H54 (cell line): ENCODE data around the gene GPC1.
"Not testable (repeated sequence)": the region's sequence is repeated elsewhere in the genome, so short reads cannot be mapped to it uniquely, and the experiment has no call there.

ENCODE experiments used
- DNase-seq: peaks from one replicate; pipeline ENCODE4 v3.0.0; 2011; ENCODE audit warnings: low spot score, mixed read lengths; ENCODE audit not compliant: insufficient read length
- FAIRE-seq: peaks from 3 replicates; lab custom pipeline; 2011; peaks lifted over from hg19 to GRCh38; lab: Jason Lieb, UNC
- POLR2A ChIP-seq: IDR thresholded peaks from 2 replicates; pipeline ENCODE4 v1.6.1; 2011; ENCODE audit warnings: low read depth, mild to moderate bottlenecking, low read length

The GPC1 gene

GRCh38 chr2:240491483-240491882 lies 56.0 kb downstream of the GPC1 start:
- no peak for FAIRE-seq
- TF ChIP-seq POLR2A, result no peak
- no peak for DNase-seq

- no peak for TF ChIP-seq POLR2A
- FAIRE-seq, result no peak
- DNase-seq, result no peak
Measured at GRCh38 chr2:240494194-240494793, 58.8 kb downstream of the GPC1 start.

- FAIRE-seq, DNase-seq: not testable (repeated sequence)
Measured at GRCh38 chr2:240494942-240495341, 59.5 kb downstream of the GPC1 start.

- FAIRE-seq, DNase-seq: not testable (repeated sequence)
Measured at GRCh38 chr2:240497082-240497481, 61.6 kb downstream of the GPC1 start.

DNA sequence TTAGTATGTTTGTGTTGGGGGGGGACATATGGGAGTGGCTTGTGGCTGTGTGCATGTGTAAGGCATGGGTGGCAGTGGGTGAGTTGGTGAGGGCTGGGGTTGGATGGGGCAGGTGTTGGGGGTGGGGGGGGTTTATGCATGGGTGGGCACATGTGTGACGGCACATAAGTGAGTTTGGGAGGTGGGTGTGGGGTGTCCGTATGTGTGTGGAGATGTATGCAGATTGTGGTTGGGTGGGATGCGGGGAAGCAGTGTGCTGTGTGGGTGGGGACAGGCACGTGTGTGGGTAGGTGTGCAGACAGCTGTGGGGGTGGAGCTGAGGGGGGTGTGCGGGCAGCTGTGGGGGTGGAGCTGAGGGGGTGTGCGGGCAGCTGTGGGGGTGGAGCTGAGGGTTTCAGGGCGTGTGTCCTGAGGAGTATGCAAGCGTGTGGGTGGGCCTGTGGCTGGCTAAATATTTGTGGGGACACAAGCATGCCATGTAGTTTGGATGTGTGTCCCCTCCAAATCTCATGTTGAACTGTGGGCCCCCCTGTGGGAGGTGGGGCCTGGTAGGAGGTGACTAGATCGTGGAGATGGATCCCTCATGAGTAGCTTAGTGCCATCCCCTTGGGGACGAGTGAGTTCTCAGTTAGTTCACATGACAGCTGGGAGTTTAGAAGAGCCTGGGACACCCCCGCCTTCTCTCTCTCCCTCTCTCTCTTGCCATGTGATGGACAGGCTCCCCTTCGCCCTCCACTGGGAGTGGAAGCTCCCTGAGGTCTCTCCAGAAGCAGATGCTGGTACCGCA lies 62.9 kb downstream of the GPC1 start:
- FAIRE-seq, result no peak
- TF ChIP-seq POLR2A, result no peak

GRCh38 chr2:240498958-240499260 lies 63.4 kb downstream of the GPC1 start:
- no peak for FAIRE-seq
- no peak for DNase-seq
- TF ChIP-seq POLR2A, result no peak

More for the DNA sequence above, 62.9 kb downstream of the GPC1 start:
- DNase-seq, result no peak

GRCh38 chr2:240499309-240500301 lies 64.1 kb downstream of the GPC1 start:
- FAIRE-seq, result no peak
- TF ChIP-seq POLR2A, result no peak
- DNase-seq, result no peak

GRCh38 chr2:240500561-240501423 lies 65.3 kb downstream of the GPC1 start:
- DNase-seq (no peak), FAIRE-seq (no peak)
- no peak for TF ChIP-seq POLR2A

- DNase-seq (no peak), FAIRE-seq (no peak)
- TF ChIP-seq POLR2A, result no peak
Measured at GRCh38 chr2:240501531-240501991, 66.1 kb downstream of the GPC1 start.

GRCh38 chr2:240502059-240502429 lies 66.6 kb downstream of the GPC1 start:
- DNase-seq (no peak), FAIRE-seq (no peak)
- TF ChIP-seq POLR2A, result no peak

GRCh38 chr2:240502430-240503121 lies 67.1 kb downstream of the GPC1 start:
- DNase-seq (no peak), FAIRE-seq (no peak)
- no peak for TF ChIP-seq POLR2A

DNA sequence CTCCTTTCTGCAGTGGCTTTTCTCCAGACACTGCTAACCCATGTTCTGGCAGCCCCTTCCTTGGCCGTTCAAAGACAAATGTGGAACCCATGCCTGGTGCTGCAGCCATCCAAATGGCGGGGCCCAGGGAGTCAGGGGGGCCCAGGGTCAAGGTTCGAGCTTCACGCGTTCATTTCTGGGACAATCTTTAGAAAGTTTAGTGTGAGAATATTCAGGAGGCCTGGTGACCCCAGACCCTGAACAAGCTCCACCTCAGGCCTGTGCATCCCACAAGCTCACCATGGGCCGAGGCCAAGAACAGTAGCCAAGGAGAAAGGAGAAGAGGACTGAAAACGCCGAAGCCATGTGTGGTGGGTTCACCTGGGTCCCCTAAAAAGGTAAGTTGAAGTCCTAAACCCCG lies 67.9 kb downstream of the GPC1 start:
- no peak for DNase-seq
- TF ChIP-seq POLR2A, result no peak
- no peak for FAIRE-seq

DNA sequence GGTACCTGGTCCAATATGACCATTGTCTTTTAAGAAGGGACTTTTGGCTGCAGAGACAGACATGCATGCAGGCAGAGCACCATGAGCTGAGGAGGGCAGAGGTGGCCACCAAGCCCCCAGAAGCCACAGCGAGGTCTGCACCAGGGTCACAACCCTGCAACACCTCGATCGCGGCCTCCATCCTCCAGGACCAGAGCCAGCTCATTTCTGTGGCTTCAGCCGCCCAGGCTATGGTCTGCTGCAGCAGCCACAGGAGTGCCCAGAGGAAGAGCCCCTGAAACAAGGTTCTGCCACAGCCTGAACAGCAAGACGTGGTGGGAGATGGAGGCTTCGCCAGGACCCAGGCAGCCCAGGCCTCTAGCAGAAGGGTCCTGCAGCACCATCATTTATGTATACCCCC lies 68.4 kb downstream of the GPC1 start:
- DNase-seq (no peak), FAIRE-seq (no peak)
- no peak for TF ChIP-seq POLR2A
